GM18907 (cell line): ENCODE measurements around the gene SPRYD3.
A peak's percentile ranks its signal among the peaks of the same experiment; 100 is the strongest.

ENCODE experiments used
- ATAC-seq: cut with Tn5 transposase; IDR thresholded peaks from one replicate; pipeline ENCODE4 v1.9.1; 2021; ENCODE audit warnings: mild to moderate bottlenecking, moderate library complexity; ENCODE audit not compliant: unreplicated experiment

SPRYD3 gene

DNA sequence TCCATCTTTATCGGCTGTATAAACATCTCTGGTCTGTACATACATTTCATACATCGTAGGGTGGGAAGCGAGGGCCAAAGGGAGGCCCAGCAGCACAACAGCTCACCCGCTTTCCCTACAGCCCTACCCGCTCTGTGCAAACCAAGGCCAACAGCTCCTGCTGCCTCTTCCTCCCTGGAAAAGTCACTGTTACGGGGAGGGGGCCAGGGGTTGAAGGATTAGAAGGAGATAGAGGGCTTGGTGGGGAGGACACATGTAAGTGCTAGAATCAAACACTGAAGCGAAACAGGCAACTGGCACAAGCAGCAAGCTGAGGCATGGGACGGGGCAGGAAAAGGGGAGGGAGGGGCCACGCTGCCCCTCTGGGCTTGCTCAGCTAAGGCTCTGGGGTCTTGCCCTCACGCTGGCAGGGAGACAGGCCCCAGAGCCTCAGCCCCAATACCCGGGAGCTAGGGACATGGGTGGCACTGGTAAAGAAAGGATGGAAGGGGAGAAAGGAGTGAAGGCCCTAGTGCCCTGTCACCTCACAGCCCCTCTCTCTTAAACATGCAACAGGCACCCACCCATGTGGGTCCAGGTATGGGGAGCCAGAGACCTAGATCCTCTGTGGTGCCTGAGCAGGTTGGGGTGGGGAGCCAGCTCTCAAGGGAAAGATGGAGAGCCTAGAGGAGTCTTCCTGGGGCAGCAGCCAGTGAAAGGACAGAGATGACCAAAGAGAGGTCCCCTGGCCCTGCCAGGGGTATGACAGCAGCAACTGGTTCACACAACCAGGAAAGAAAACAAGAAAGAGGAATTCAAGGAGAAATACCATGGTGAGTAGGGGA lies 14.4 kb downstream of the SPRYD3 start:
- no peak for ATAC-seq

DNA sequence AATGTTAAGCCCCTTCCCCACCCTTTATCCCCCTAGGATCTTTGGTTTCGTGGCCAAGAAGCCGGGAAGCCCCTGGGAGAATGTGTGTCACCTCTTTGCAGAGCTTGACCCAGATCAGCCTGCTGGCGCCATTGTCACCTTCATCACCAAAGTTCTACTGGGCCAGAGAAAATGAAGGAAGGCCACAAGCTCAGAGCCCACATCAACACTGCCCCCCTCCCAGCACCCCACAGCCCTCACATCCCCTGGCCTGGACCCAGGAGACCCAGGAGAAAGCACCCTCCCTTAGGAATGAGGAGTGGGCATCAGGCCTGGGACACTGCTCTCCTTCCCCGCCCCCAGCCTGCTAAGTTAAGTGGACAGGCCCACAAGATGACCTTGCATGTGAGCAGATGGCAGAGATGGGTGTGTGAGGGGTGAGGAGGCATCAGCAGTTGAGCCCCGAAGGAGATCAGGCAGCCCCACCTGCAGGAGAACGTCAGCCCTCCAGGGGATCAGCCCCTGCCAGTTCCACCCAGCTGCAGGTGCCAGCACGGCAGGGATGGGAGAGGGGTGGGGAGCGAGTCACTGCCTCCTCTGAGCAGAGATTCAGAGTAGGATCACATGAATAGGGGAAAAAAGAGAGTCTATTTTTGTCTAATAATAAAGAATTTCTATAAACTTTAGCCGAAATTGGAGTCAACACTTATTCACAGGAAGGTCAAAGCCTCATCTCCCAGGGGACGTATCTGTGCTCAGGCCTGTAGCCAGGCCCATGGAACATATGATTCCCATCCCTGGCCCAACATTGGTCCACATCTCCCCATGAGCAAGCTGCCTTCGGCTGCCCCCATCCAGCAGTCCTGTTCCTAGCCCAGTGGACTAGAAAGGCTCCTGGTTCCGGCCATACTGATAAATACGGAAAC lies 15.2 kb downstream of the SPRYD3 start:
- ATAC-seq, result no peak

GRCh38 chr12:53062977-53063707 lies 16.0 kb downstream of the SPRYD3 start:
- no peak for ATAC-seq

- no peak for ATAC-seq
Observed at GRCh38 chr12:53062011-53062961, 16.9 kb downstream of the SPRYD3 start.

- ATAC-seq, result no peak
Observed at GRCh38 chr12:53061404-53062010, 17.7 kb downstream of the SPRYD3 start.

GRCh38 chr12:53060721-53061276 lies 18.4 kb downstream of the SPRYD3 start:
- ATAC-seq, result no peak

DNA sequence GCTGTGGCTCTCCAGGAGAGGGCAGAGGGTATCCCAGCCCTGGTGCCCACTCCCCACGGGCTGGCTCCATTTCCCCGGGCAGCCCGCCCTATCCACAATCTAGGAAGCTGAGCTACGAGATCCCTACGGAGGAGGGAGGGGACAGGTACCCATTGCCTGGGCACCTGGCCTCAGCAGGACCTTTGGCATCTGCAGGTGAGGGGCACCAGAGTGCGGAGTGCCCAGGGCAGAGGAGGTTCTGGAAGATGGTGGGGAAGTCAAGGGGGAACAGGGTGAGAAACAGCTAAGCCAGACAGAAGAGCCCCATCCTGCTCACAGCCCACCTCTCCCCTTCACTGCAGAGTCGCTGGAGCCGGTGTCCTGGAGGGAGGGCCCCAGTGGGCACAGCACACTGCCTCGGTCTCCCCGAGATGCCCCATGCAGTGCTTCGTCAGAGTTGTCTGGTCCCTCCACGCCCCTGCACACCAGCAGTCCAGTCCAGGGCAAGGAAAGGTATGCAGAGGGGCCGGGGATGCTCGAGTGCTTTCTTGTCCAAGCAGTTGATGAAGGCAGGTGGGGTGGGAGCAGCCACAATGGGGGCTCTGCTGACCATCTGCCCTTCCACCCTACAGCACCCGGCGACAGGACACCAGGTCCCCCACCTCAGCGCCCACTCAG lies 19.0 kb downstream of the SPRYD3 start:
- ATAC-seq, result no peak

DNA sequence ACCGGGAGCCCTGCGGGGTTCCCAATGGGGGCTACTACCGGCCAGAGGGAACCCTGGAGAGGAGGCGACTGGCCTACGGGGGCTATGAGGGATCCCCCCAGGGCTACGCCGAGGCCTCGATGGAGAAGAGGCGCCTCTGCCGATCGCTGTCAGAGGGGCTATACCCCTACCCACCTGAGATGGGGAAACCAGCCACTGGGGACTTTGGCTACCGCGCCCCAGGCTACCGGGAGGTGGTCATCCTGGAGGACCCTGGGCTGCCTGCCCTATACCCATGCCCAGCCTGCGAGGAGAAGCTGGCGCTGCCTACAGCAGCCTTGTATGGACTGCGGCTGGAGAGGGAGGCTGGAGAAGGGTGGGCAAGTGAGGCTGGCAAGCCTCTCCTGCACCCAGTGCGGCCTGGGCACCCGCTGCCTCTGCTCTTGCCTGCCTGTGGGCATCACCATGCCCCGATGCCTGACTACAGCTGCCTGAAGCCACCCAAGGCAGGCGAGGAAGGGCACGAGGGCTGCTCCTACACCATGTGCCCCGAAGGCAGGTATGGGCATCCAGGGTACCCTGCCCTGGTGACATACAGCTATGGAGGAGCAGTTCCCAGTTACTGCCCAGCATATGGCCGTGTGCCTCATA lies 19.6 kb downstream of the SPRYD3 start:
- no peak for ATAC-seq

DNA sequence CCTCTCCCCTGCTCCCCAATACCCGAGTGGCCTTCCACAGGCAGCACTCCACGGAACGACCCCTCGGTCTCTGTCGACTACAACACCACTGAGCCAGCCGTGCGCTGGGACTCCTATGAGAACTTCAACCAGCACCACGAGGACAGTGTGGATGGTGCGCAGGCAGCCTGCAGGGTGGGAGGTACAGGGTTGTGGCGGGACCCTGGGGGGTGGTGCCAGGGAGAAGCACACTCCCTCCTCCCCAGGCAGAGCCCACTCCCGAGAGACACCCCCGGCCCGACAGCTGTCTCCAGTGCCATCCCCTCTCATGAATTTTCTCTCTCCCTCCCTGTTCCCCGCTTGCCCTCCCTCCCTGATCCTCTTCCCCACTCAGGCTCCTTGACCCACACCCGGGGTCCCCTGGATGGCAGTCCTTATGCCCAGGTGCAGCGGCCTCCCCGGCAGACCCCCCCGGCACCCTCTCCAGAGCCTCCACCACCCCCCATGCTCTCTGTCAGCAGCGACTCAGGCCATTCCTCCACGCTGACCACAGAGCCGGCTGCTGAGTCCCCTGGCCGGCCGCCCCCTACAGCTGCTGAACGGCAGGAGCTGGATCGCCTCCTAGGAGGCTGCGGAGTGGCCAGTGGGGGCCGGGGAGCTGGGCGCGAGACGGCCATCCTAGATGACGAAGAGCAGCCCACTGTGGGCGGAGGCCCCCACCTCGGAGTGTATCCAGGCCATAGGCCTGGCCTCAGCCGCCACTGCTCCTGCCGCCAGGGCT lies 20.3 kb downstream of the SPRYD3 start:
- ATAC-seq, result no peak

DNA sequence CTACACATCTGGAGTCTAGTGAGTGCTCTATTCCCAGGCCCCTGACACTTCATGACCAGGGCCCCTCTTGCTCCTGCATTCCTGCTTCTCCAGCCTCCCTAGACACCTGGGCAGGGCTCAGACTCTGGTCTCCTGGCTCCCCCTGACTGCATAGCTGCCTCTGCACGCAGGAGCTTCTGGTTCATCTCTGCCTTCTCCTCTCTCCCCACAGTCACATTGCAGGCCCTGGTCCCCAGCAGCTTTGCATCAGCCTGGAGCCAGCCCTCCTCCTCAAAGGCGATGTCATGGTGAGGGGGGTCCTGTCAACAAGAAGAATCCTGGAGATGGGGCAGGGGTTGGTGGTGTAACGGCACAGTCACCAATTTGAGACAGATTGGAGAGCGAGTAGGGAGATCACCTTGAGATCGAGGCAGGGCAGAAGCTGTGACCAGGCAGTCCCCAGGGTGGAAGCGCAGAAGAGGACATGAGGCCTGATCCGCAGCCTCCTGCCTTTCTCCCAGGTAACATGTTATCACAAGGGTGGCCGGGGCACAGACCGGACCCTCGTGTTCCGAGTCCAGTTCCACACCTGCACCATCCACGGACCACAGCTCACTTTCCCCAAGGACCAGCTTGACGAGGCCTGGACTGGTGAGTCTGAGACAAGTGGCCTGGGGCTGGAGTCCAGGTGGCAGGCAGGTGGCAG lies 21.2 kb downstream of the SPRYD3 start:
- ATAC-seq, result no peak

DNA sequence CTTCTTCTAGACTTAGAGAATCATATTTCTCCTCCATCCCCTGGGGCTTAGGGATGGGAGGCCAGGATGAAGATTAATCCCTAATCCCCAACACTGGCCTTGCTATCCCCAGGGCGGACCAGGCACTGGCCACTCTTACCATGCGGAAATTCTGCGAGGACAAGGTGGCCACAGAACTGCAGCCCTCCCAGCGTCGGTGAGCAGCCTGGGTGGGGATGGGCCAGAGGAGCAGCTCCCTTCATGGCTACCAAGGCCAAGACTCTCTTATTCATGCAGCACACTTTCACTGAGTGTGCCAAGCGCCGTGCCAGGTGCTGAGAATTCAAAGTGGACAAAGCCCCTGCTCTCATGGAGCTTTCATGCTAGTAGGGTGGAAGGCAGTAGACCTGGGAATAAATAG lies 22.3 kb downstream of the SPRYD3 start:
- no peak for ATAC-seq

GRCh38 chr12:53056296-53056695 lies 22.9 kb downstream of the SPRYD3 start:
- no peak for ATAC-seq

DNA sequence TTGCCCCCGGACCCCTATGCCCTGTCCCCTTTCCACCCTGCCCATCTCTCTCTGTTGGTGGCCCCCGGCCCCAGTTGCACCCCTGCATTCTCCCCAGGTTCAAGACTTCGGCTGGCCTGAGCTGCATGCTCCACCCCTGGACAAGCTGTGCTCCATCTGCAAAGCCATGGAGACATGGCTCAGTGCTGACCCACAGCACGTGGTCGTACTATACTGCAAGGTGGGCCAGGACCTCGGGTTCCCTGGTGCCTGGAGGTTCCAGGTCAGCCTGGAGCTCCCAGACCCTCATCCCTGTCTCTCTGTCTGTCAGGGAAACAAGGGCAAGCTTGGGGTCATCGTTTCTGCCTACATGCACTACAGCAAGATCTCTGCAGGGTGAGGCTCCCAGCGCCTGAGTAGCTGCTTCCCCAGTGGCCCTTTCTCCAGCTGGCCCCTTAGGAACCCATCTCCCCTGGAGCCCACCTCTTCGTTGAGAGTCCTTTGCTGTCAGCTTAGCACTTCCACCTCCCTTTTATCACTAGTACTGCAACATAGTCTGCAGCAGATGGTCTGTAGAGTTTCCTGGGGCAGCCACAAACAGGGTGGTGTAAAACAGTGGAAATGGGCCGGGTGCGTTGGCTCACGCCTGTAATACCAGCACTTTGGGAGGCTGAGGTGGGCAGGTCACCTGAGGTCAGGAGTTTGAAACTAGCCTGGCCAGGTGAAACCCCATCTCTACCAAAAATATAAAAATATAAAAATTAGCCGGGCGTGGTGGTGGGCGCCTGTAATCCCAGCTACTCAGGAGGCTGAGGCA lies 23.5 kb downstream of the SPRYD3 start:
- ATAC-seq, result no peak

- peak; percentile 85 for ATAC-seq
Observed at GRCh38 chr12:53054112-53054878, 24.9 kb downstream of the SPRYD3 start.
